ENCODE data around the gene TSPAN3.
A peak's percentile ranks its signal among the peaks of the same experiment; 100 is the strongest.

The TSPAN3 gene

GRCh38 chr15:77032647-77033416, 38.1 kb downstream of the TSPAN3 start:
- peak; percentile 20 for DNase-seq

GRCh38 chr15:77032052-77032646, 38.8 kb downstream of the TSPAN3 start:
- DNase-seq: no peak

GRCh38 chr15:77031376-77032050, 39.4 kb downstream of the TSPAN3 start:
- peak; percentile 27 for DNase-seq

GRCh38 chr15:77030928-77031375, 40.0 kb downstream of the TSPAN3 start:
- DNase-seq: no peak

- peak; percentile 21 for DNase-seq
These were observed 40.6 kb downstream of the TSPAN3 start for GRCh38 chr15:77030048-77030927.

GRCh38 chr15:77029166-77030047, 41.5 kb downstream of the TSPAN3 start:
- DNase-seq: peak; percentile 22

- no peak for DNase-seq
These were observed 42.3 kb downstream of the TSPAN3 start for GRCh38 chr15:77028451-77029165.

GRCh38 chr15:77027697-77028450, 43.0 kb downstream of the TSPAN3 start:
- DNase-seq: no peak

GRCh38 chr15:77027111-77027696, 43.7 kb downstream of the TSPAN3 start:
- no peak for DNase-seq

GRCh38 chr15:77026501-77027110, 44.3 kb downstream of the TSPAN3 start:
- DNase-seq: peak; percentile 16

GRCh38 chr15:77025941-77026411, 44.9 kb downstream of the TSPAN3 start:
- DNase-seq: peak; percentile 19

GRCh38 chr15:77025083-77025901, 45.6 kb downstream of the TSPAN3 start:
- peak; percentile 17 for DNase-seq

GRCh38 chr15:77024273-77025082, 46.4 kb downstream of the TSPAN3 start:
- peak; percentile 87 for DNase-seq

GRCh38 chr15:77023576-77024272, 47.2 kb downstream of the TSPAN3 start:
- DNase-seq: peak; percentile 35

GRCh38 chr15:77022646-77023575, 48.0 kb downstream of the TSPAN3 start:
- DNase-seq: peak; percentile 23
